GM19455 (cell line): ENCODE data around the gene ARHGAP15.

Source experiments
- ATAC-seq: cut with Tn5 transposase; IDR thresholded peaks from one replicate; pipeline ENCODE4 v1.9.1; 2021; ENCODE audit not compliant: unreplicated experiment

ARHGAP15 gene

GRCh38 chr2:143219266-143219665 is 90.0 kb downstream of the ARHGAP15 start:
- ATAC-seq = no peak

GRCh38 chr2:143223556-143223955 is 94.3 kb downstream of the ARHGAP15 start:
- no peak for ATAC-seq

- no peak for ATAC-seq
These were observed 96.7 kb downstream of the ARHGAP15 start for GRCh38 chr2:143225931-143226330.

GRCh38 chr2:143226714-143227541 is 97.7 kb downstream of the ARHGAP15 start:
- ATAC-seq = no peak

- no peak for ATAC-seq
These were observed 100.2 kb downstream of the ARHGAP15 start for GRCh38 chr2:143229411-143229810.

GRCh38 chr2:143229952-143230351 is 100.7 kb downstream of the ARHGAP15 start:
- ATAC-seq = no peak

- ATAC-seq = no peak
These were observed 101.5 kb downstream of the ARHGAP15 start for GRCh38 chr2:143230506-143231253.

GRCh38 chr2:143231254-143231645 is 102.0 kb downstream of the ARHGAP15 start:
- no peak for ATAC-seq

GRCh38 chr2:143237146-143237777 is 108.0 kb downstream of the ARHGAP15 start:
- no peak for ATAC-seq

GRCh38 chr2:143241403-143242088 is 112.3 kb downstream of the ARHGAP15 start:
- no peak for ATAC-seq

- no peak for ATAC-seq
These were observed 117.0 kb downstream of the ARHGAP15 start for GRCh38 chr2:143246246-143246645.

GRCh38 chr2:143246815-143247744 is 117.9 kb downstream of the ARHGAP15 start:
- ATAC-seq = no peak

- ATAC-seq = no peak
These were observed 119.4 kb downstream of the ARHGAP15 start for GRCh38 chr2:143248631-143249030.

GRCh38 chr2:143251681-143252080 is 122.5 kb downstream of the ARHGAP15 start:
- ATAC-seq = no peak

GRCh38 chr2:143252138-143252907 is 123.1 kb downstream of the ARHGAP15 start:
- no peak for ATAC-seq

GRCh38 chr2:143254110-143254509 is 124.9 kb downstream of the ARHGAP15 start:
- ATAC-seq = no peak

- no peak for ATAC-seq
These were observed 125.9 kb downstream of the ARHGAP15 start for GRCh38 chr2:143255086-143255485.

- ATAC-seq = no peak
These were observed 126.7 kb downstream of the ARHGAP15 start for GRCh38 chr2:143255899-143256298.

- no peak for ATAC-seq
These were observed 129.1 kb downstream of the ARHGAP15 start for GRCh38 chr2:143258126-143258892.
